DMS114 treated with DMSO at 0.1 percent for 48 hours (cell line): ENCODE data around the gene C1QL3.

Experiments used
- DNase-seq: peaks from one replicate; lab custom pipeline; 2025; ENCODE audit not compliant: unreplicated experiment; lab: John Stamatoyannopoulos, UW

The C1QL3 gene

GRCh38 chr10:16521311-16522016 is at the start of gene C1QL3:
TSS of gene C1QL3 (minus strand) at chr10:16521879. CDS start at chr10:16521065, 814 bp downstream.
- peak; percentile 41 for DNase-seq

- DNase-seq: no peak
Measured at GRCh38 chr10:16570731-16571130, 49.1 kb upstream of the C1QL3 start.

- DNase-seq: no peak
Measured at GRCh38 chr10:16566202-16566805, 44.6 kb upstream of the C1QL3 start.

GRCh38 chr10:16565604-16566003 is 43.9 kb upstream of the C1QL3 start:
- DNase-seq: no peak

GRCh38 chr10:16562891-16563290 is 41.2 kb upstream of the C1QL3 start:
- no peak for DNase-seq

GRCh38 chr10:16559236-16559773 is 37.6 kb upstream of the C1QL3 start:
- no peak for DNase-seq

- no peak for DNase-seq
Measured at GRCh38 chr10:16547973-16548372, 26.3 kb upstream of the C1QL3 start.

GRCh38 chr10:16545116-16545736 is 23.5 kb upstream of the C1QL3 start:
- DNase-seq: peak; percentile 77

GRCh38 chr10:16544591-16544990 is 22.9 kb upstream of the C1QL3 start:
- DNase-seq: no peak

- no peak for DNase-seq
Measured at GRCh38 chr10:16544099-16544498, 22.4 kb upstream of the C1QL3 start.

- no peak for DNase-seq
Measured at GRCh38 chr10:16536155-16536554, 14.5 kb upstream of the C1QL3 start.

- no peak for DNase-seq
Measured at GRCh38 chr10:16529853-16530252, 8.2 kb upstream of the C1QL3 start.

GRCh38 chr10:16527452-16527851 is 5.8 kb upstream of the C1QL3 start:
- DNase-seq: no peak

- DNase-seq: no peak
Measured at GRCh38 chr10:16520900-16521299, 779 bp downstream of the C1QL3 start.

GRCh38 chr10:16519908-16520861 is 1.5 kb downstream of the C1QL3 start:
- no peak for DNase-seq

GRCh38 chr10:16519250-16519907 is 2.3 kb downstream of the C1QL3 start:
- DNase-seq: no peak

- DNase-seq: no peak
Measured at GRCh38 chr10:16518822-16519221, 2.9 kb downstream of the C1QL3 start.

GRCh38 chr10:16510843-16511242 is 10.8 kb downstream of the C1QL3 start:
- DNase-seq: no peak

GRCh38 chr10:16509996-16510395 is 11.7 kb downstream of the C1QL3 start:
- DNase-seq: no peak

GRCh38 chr10:16505161-16505560 is 16.5 kb downstream of the C1QL3 start:
- DNase-seq: no peak
